DND-41 (cell line): Measurements from ENCODE around the gene TULP3.

Source experiments
- ATAC-seq: fragments of 200-7000 bp; cut with Tn5 transposase; 3 replicates; pipeline ENCODE4 v1.9.1; 2021; ENCODE audit warnings: low read depth; ENCODE audit not compliant: insufficient read depth
- DNase-seq: peaks from one replicate; pipeline ENCODE4 v3.0.0-alpha.2; 2020
- H2AFZ ChIP-seq: 2 replicates; pipeline ENCODE4 v1.6.0; 2012; ENCODE audit warnings: low read depth, low read length
- H3K27ac ChIP-seq: 2 replicates; pipeline ENCODE4 v1.5.1; 2012; ENCODE audit warnings: low read length, inconsistent platforms
- H3K27me3 ChIP-seq: fragments of 200-600 bp; sonication (generic); 2 replicates; pipeline ENCODE4 v1.6.0; 2012; ENCODE audit warnings: low read length, mild to moderate bottlenecking, inconsistent platforms; ENCODE audit not compliant: insufficient read depth, poor library complexity
- H3K36me3 ChIP-seq: 2 replicates; pipeline ENCODE4 v1.5.1; 2012; ENCODE audit warnings: low read length, inconsistent platforms; ENCODE audit not compliant: insufficient read depth
- H3K4me1 ChIP-seq: 2 replicates; pipeline ENCODE4 v1.5.1; 2012; ENCODE audit warnings: mild to moderate bottlenecking, low read length; ENCODE audit not compliant: insufficient read depth
- H3K4me2 ChIP-seq: 2 replicates; pipeline ENCODE4 v1.6.0; 2012; ENCODE audit warnings: mild to moderate bottlenecking, moderate library complexity, low read length, inconsistent platforms; ENCODE audit not compliant: insufficient read depth
- H3K4me3 ChIP-seq, 2 experiments: fragments of 200-600 bp in 1 of 2; shearing (Covaris generic) in 1 of 2; 2 replicates each; pipeline ENCODE4 v1.5.1; 2012 to 2016; ENCODE audit warnings: inconsistent platforms in 2 of 2, low read length in 2 of 2, mild to moderate bottlenecking in 2 of 2, low read depth in 1 of 2, moderate library complexity in 1 of 2
- H3K79me2 ChIP-seq: 2 replicates; pipeline ENCODE4 v1.6.0; 2012; ENCODE audit warnings: low read length, inconsistent platforms; ENCODE audit not compliant: insufficient read depth
- H3K9ac ChIP-seq: 2 replicates; pipeline ENCODE4 v1.6.0; 2012; ENCODE audit warnings: low read depth, mild to moderate bottlenecking, inconsistent platforms, low read length, moderate library complexity
- H3K9me3 ChIP-seq: 2 replicates; pipeline ENCODE4 v1.5.1; 2012; ENCODE audit warnings: low read length, moderate library complexity, mild to moderate bottlenecking, inconsistent platforms; ENCODE audit not compliant: insufficient read depth, severe bottlenecking
- H4K20me1 ChIP-seq: 2 replicates; pipeline ENCODE4 v1.6.0; 2012; ENCODE audit warnings: low read length; ENCODE audit not compliant: insufficient read depth
- EZH2 ChIP-seq: IDR thresholded peaks from 3 replicates; pipeline ENCODE4 v1.6.1; 2012; ENCODE audit warnings: borderline replicate concordance, low read depth, mild to moderate bottlenecking, moderate library complexity, low read length, inconsistent platforms; ENCODE audit not compliant: severe bottlenecking
- TF ChIP-seq, protein P1 (sequence below): IDR thresholded peaks from 2 replicates; pipeline ENCODE4 v1.5.1; 2012; ENCODE audit warnings: borderline replicate concordance, low read length, moderate library complexity, mild to moderate bottlenecking; ENCODE audit not compliant: poor library complexity, severe bottlenecking; ENCODE audit errors: extremely low read depth

TULP3 gene

DNA sequence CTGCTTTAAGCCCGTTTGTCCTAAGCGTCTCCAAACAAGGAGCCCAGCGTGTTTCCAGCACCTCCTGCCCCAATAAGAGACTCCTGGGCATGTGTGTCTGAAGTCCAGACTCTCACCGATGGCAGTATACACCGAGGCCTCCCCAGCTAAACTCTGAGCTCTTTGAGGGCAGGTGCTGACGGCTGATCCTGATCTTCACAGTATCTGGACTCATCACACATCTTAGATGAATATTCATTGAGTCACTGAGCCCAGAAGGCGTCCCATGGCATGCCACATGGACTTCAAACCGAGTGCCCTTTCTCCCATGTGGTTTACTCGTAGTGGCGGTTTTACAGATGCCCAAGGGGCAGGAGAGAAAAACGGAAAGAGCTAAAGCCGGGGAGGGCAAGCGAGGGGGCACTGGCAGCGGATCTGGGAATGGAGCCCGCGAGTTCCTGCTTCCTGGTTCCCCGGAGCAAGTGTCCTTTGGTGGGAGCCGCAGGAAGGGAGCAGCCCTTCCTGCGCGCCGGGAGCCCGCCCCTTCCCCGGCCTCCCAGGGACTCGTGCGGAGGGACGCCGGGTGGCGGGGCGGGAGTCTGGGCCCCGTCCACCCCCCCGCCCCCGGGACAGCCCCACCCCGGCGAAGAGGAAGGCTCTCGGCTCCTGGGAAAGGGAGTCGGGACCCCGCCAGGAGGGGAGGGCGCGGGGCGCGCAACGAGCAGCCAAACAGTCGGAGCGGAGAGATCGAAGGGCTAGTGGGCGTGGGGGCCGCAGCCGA, 67.9 kb downstream of the TULP3 start:
- no peak overlapping the region for H2AFZ ChIP-seq

DNA sequence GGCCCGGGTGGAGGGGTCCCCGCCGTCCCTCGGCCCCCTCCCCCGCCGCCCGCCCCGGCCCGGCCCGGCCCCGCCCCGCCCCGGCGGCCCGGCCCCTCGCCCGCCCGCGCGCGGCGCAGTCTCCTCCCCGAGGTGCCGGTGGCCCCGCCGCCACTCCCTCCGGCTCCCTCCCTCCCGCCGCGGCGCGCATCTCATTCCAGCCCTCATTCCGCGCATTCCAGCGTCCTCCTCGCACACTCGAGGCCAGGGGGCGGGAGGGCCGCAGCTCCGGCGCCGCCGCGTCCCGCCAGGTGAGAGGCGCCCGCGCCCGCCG, 68.5 kb downstream of the TULP3 start, which contains the start of gene TEAD4:
TSS of gene TEAD4 (plus strand) at position 206 of the 313 bp plus-strand sequence.
- H3K79me2 ChIP-seq, result no peaks in the 10 kb centered on the region
- no peaks in the 10 kb centered on the region for H3K4me1 ChIP-seq
- no peak within 1 kb of the TSS for H3K9ac ChIP-seq
- no peak for TF ChIP-seq EZH2
- TF ChIP-seq, protein P1, sequence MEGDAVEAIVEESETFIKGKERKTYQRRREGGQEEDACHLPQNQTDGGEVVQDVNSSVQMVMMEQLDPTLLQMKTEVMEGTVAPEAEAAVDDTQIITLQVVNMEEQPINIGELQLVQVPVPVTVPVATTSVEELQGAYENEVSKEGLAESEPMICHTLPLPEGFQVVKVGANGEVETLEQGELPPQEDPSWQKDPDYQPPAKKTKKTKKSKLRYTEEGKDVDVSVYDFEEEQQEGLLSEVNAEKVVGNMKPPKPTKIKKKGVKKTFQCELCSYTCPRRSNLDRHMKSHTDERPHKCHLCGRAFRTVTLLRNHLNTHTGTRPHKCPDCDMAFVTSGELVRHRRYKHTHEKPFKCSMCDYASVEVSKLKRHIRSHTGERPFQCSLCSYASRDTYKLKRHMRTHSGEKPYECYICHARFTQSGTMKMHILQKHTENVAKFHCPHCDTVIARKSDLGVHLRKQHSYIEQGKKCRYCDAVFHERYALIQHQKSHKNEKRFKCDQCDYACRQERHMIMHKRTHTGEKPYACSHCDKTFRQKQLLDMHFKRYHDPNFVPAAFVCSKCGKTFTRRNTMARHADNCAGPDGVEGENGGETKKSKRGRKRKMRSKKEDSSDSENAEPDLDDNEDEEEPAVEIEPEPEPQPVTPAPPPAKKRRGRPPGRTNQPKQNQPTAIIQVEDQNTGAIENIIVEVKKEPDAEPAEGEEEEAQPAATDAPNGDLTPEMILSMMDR, result no peak
- H3K4me3 ChIP-seq, result no peak within 1 kb of the TSS
- no peaks in the 10 kb centered on the region for H3K36me3 ChIP-seq
- ATAC-seq (no peak), DNase-seq (no peak)
- no peak within 1 kb of the TSS for H2AFZ ChIP-seq
- no peak within 1 kb of the TSS for H3K27ac ChIP-seq
- no peaks in the 10 kb centered on the region for H3K9me3 ChIP-seq
- peaks cover 27% of the 10 kb centered on the region for H3K27me3 ChIP-seq
- no peak within 1 kb of the TSS for H3K4me2 ChIP-seq
- H4K20me1 ChIP-seq, result no peaks in the 10 kb centered on the region

More for the DNA sequence above, 67.9 kb downstream of the TULP3 start:
- ATAC-seq (no peak), DNase-seq (no peak)
- Histone ChIP-seq H3K27ac (no peak overlapping the region), H3K36me3 (no peaks in the 10 kb centered on the region), H3K79me2 (no peaks in the 10 kb centered on the region), H3K4me2 (no peak overlapping the region), H4K20me1 (no peaks in the 10 kb centered on the region), H3K4me3 (no peak overlapping the region), H3K4me1 (no peaks in the 10 kb centered on the region), H3K9me3 (no peaks in the 10 kb centered on the region), H3K9ac (no peak overlapping the region), H3K27me3 (peaks cover 27% of the 10 kb centered on the region)
- TF ChIP-seq EZH2, result no peak
- TF ChIP-seq, protein P1, result no peak

DNA sequence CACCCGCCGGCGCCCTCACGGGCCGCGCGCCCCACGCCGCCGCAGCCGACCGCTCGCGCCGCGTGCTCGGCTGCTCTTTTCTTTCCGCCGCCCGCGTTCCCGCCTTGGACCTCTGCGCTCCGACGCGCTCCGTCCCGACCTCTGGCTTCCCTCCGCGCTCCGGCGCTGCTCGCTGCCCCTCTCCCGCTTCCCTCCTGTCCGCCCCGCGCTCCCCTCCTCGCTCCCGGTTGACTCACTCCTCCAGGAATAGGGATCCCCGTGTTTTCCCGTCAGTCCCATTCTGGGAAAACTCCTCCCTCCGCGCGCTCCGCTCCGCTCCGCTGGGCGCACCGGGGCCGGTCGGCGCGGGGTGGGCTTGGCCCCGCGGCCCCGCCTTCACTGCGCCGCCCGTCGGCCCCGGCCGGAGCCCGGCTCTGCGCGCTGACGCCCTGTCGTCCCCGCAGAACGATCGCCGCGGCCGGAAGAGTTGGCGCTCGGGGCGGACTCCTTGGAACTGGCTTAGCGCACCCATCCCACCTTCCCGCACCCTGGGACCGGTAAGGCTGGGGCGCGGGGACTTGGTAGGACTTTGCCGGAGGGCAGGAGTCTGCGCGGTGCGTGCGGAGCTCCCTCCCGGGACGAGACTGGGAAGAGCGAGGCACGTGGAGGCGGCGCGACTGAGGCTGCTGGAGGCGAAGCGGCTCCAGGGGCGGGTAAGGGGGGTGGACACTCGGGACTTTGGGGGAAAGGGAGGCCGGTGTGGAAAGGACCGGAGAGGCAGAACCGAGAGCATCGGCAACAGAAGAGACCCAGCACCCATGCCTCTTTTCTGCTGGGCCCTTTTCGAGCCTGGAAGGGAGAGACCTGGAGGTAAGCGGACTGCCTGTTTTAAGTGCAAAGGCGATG, 69.1 kb downstream of the TULP3 start:
- H3K36me3 ChIP-seq, result no peaks in the 10 kb centered on the region
- H3K79me2 ChIP-seq, result no peaks in the 10 kb centered on the region
- DNase-seq (no peak), ATAC-seq (no peak)
- H3K27ac ChIP-seq, result no peak overlapping the region
- no peaks in the 10 kb centered on the region for H3K9me3 ChIP-seq
- no peak for TF ChIP-seq EZH2
- TF ChIP-seq, protein P1, result no peak
- no peak overlapping the region for H3K4me2 ChIP-seq
- no peak overlapping the region for H2AFZ ChIP-seq
- no peaks in the 10 kb centered on the region for H3K4me1 ChIP-seq
- no peak overlapping the region for H3K4me3 ChIP-seq
- H3K9ac ChIP-seq, result no peak overlapping the region
- peaks cover 27% of the 10 kb centered on the region for H3K27me3 ChIP-seq
- no peaks in the 10 kb centered on the region for H4K20me1 ChIP-seq
